GM18868 (cell line): ENCODE data around the gene ABCC1.
"Not testable (repeated sequence)": the region's sequence is repeated elsewhere in the genome, so short reads cannot be mapped to it uniquely, and the experiment has no call there.

Source experiments
- ATAC-seq: cut with Tn5 transposase; IDR thresholded peaks from one replicate; pipeline ENCODE4 v1.9.1; 2021; ENCODE audit warnings: mild to moderate bottlenecking, moderate library complexity; ENCODE audit not compliant: unreplicated experiment

Gene ABCC1

GRCh38 chr16:16104132-16104803 lies 154.9 kb downstream of the ABCC1 start:
- ATAC-seq: not testable (repeated sequence)

- ATAC-seq: not testable (repeated sequence)
Observed at GRCh38 chr16:16104804-16105141, 155.4 kb downstream of the ABCC1 start.

DNA sequence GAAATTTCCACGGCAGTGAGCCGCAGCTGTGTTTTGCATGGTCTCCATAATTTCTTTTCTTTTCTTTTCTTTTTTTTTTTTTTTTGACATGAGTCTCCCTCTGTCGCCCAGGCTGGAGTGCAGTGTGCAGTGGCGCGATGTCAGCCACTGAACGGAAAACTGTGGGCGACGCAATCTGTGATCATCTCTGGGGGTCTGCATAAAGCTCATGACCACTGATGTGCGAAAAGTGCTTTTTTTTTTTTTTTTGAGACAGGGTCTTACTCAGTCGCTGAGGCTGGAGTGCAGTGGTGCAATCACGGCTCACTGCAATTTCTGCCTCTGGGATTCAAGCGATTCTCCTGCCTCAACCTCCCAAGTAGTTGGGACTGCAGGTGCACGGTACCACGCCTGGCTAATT lies 156.2 kb downstream of the ABCC1 start:
- no peak for ATAC-seq

- no peak for ATAC-seq
Observed at GRCh38 chr16:16106466-16106865, 157.1 kb downstream of the ABCC1 start.

DNA sequence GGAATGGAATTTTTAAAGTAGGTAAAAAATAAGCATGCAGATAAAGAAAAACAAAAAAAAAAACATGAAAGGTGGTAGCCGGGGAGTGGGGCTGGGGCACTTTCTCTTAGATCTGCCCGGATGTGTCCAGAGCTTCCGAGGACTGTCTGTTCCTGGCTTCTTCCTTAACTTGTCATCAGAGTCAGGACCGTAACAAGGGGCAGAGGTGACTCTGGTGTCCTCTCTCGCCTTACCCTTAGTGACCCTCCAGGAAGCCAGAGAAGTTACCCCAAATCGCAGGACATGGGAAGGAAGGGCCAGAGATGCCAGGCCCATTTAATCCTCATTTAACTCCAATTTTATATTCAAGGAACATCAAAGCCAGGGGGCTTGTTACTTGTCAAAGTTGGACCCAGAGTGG lies 158.4 kb downstream of the ABCC1 start:
- ATAC-seq: no peak

DNA sequence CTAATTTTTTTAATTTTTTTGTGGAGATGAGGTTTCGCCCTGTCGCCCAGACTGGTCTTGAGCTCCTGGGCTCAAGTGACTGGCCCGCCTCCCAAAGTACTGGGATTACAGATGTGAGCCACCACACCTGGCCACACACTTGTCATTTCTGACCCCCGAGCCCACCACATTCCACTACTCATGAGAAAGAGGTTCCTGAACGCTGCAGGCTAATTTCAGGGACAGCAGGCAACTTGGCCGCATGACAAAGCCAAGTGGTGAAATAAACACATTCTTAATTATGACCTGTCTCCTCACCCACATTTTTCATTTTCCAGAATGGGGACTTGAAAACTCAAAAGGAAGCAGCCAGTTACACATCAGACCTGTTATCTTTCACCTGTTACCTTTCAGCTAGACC lies 159.3 kb downstream of the ABCC1 start:
- no peak for ATAC-seq

- no peak for ATAC-seq
Observed at GRCh38 chr16:16109453-16110110, 160.2 kb downstream of the ABCC1 start.

GRCh38 chr16:16110111-16110490 lies 160.7 kb downstream of the ABCC1 start:
- no peak for ATAC-seq

- no peak for ATAC-seq
Observed at GRCh38 chr16:16111639-16112038, 162.2 kb downstream of the ABCC1 start.

- no peak for ATAC-seq
Observed at GRCh38 chr16:16112450-16113053, 163.1 kb downstream of the ABCC1 start.

DNA sequence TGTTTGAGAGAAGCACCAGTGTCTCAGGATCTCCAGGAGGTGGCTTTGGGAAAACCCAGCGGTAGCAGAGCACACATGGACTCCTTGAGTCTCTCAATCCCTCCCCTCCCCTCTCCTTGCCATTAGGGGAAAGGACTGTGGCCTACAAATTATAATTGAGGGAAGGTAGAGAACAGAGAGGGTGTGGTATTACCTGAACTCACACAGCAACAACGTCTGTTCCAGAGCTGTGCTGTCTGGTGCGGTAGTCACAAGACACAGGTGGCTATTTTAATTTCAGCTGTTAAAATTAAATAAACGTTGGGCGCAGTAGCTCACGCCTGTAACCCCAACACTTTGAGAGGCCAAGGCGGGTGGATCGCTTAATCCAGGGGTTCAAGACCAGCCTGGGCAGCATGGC lies 163.7 kb downstream of the ABCC1 start:
- ATAC-seq: no peak

DNA sequence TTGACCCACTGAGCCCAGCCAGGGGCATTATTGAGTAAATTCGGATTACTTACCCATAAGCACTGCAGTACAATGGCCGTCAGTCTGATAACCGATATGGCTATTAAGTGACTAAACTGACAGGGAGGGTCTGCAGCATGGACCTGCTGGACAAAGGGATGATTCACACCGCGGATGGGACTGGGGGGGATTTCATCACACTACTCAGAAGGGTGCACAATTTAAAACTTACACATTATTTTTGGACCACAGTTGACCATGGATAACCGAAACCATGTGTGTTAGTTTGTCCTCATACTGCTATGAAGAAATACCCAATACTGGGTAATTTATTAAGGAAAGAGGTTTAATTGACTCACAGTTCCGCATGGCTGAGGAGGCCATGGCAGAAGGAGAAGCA lies 167.4 kb downstream of the ABCC1 start:
- ATAC-seq: no peak

DNA sequence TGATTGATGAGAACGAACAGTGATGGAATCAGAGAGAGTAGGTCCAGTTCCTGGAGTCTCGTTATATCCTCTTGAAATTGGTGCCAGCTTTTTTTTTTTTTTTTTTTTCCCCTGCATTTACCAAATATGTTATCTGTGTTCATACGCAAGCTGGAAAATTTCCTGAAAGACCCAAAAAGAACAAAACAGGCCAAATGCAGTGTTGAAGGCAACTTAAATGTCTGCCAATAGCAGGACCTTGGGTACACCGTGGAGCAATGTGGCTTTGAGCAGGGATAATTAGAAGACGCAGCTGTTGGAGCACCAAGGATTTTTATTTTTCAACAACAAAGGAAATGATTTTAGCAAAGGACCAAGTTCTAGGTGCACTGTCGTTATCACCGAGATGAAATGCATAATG lies 168.9 kb downstream of the ABCC1 start:
- ATAC-seq: no peak

DNA sequence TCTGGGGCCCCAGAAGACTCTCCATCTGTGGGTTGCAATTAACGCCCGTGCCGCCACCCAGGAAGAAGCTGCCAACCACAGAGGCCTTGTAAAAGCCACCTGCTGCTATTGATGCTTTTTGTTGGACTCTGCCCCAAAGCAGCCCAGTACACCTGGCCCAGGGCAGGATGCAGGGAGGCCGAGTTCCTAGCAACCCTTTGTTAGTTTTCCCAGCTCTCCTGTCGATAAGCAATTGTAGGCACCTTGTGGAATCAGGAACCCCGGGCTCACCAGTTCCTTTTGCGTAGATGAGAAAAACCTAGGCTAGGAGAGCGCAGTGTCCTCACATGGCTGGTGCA lies 170.6 kb downstream of the ABCC1 start:
- no peak for ATAC-seq

DNA sequence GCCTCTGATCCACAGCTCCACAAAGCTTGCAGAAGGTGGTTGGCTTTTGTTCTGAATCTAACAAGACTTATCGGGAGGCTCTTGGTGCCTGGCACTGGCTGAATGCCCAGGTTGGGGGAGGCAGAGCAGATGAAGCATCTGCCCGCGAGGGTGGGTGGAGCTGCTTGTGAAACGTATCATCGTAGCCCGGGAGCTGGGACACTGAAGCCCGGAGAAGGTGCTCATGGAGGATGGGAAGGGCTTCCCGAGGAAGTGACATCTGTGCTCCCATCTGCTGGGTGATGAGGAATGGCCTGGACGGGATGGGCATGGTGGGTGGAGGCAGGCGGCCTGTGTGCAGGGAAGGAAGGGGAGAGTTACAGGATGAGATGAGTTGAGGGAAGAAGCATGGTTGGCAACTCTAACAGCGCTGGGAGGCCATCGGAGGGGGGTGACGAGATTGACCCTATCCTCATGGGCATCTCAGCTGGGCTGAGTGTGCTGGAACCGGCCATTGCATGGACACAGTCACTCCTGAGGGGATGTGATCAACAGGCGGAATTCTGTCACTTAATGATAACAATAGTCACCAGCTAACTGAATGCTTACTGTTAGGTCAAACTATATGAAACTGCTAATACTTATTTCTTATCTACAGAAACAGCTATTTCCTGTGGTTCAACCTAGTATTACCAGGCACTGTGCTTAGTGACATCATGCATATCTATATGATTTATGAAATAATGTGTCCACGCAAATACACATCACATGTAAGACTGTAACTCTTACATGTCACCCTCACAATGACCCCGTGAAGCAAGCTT lies 171.2 kb downstream of the ABCC1 start:
- ATAC-seq: no peak

- ATAC-seq: no peak
Observed at GRCh38 chr16:16121185-16121727, 171.8 kb downstream of the ABCC1 start.

GRCh38 chr16:16122264-16122663 lies 172.8 kb downstream of the ABCC1 start:
- ATAC-seq: no peak

DNA sequence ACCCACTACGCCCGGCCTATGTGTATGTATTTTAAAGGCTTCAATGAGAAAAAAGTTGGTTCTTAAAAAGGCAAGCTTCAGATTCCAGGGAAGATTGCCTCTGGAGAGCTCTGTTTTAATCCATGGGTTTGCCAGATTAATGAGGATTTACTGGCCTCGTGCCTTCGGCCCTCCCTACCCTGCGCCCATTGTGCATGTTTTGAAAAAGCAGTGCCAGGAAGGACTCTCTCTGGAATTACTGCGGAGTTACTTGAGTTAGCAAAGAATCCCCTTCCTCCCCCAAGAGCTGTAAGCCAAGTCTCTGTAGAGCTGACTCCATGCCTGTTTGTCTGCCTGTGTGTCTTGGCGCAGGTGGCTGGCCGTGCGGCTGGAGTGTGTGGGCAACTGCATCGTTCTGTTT lies 175.0 kb downstream of the ABCC1 start:
- no peak for ATAC-seq

DNA sequence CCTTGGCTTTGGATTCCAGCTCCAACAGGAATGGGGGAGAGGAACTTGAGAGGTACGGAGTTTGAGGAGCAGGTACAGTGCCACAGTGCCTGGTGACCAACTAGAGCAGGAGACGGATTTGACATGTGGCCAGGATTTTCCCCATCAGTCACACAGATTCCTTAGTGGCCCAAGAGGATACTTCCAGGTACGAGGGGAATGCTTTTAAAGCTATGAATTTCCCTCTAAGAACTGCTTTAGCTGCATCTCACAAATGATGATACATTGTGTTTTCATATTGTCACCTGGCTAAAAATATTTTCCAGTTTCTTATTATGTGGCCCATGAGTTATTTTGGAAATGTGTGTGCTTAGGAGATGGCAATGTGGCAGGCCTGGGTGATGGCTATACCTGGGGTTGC lies 175.6 kb downstream of the ABCC1 start:
- ATAC-seq: no peak

DNA sequence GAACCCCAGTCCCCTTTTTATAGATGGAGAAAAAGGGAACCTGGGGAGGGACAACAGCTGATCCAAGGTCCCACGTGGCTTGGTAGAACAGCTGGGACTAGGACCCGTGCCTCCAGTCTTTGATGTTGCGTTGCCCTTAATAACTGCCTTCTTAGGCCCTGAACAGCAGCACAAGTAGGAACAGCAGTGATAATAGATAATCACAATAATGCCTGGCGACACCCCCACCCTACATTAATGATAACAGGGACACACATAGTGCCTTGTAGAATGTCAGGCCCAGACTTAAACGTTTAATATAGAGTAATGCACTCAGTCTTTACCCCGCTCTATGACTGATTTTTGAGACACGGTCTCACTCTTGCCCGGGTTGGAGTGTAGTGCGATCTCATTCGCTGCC lies 177.5 kb downstream of the ABCC1 start:
- ATAC-seq: no peak

GRCh38 chr16:16127469-16128116 lies 178.2 kb downstream of the ABCC1 start:
- no peak for ATAC-seq
